Forelimb muscle (tissue), 1 donor: ENCODE data around the gene DCP1A. TPM values are rescaled to one million over a fixed set of nuclear protein-coding genes. Genes with fewer than 3 reads are reported as not detected.
A peak's percentile ranks its signal among the peaks of the same experiment; 100 is the strongest.
"Not testable (repeated sequence)": the region's sequence is repeated elsewhere in the genome, so short reads cannot be mapped to it uniquely, and the experiment has no call there.

ENCODE experiments used
- DNase-seq: peaks from one replicate; pipeline ENCODE4 v3.0.0-alpha.2; 2013; ENCODE audit warnings: low read depth
- polyA plus RNA-seq: library from polyadenylated mRNA; unstranded; fragments of 120-200 nt; gene quantifications from one replicate; pipeline ENCODE4 v1.2.1, GENCODE V29; 2013; ENCODE audit not compliant: insufficient read length

Gene DCP1A
- polyA plus RNA-seq, 1 donor: 21.3 TPM

- no peak for DNase-seq
Measured at GRCh38 chr3:53328746-53329145, 18.6 kb downstream of the DCP1A start.

- not testable (repeated sequence) for DNase-seq
Measured at GRCh38 chr3:53327986-53328385, 19.4 kb downstream of the DCP1A start.

- no peak for DNase-seq
Measured at GRCh38 chr3:53324105-53324504, 23.2 kb downstream of the DCP1A start.

GRCh38 chr3:53320697-53321096 lies 26.6 kb downstream of the DCP1A start:
- no peak for DNase-seq

- DNase-seq: no peak
Measured at GRCh38 chr3:53318522-53318921, 28.8 kb downstream of the DCP1A start.

- no peak for DNase-seq
Measured at GRCh38 chr3:53312832-53313231, 34.5 kb downstream of the DCP1A start.

GRCh38 chr3:53311882-53312281 lies 35.5 kb downstream of the DCP1A start:
- no peak for DNase-seq

- DNase-seq: no peak
Measured at GRCh38 chr3:53303957-53304356, 43.4 kb downstream of the DCP1A start.

- no peak for DNase-seq
Measured at GRCh38 chr3:53303549-53303948, 43.8 kb downstream of the DCP1A start.

- no peak for DNase-seq
Measured at GRCh38 chr3:53300826-53301225, 46.5 kb downstream of the DCP1A start.

- peak; percentile 22 for DNase-seq
Measured at GRCh38 chr3:53299611-53300023, 47.7 kb downstream of the DCP1A start.

- DNase-seq: no peak
Measured at GRCh38 chr3:53295410-53295809, 51.9 kb downstream of the DCP1A start.

GRCh38 chr3:53293867-53294266 lies 53.5 kb downstream of the DCP1A start:
- DNase-seq: no peak

GRCh38 chr3:53288214-53288613 lies 59.1 kb downstream of the DCP1A start:
- no peak for DNase-seq

GRCh38 chr3:53287131-53287629 lies 60.2 kb downstream of the DCP1A start:
- DNase-seq: no peak

- DNase-seq: no peak
Measured at GRCh38 chr3:53286727-53287126, 60.6 kb downstream of the DCP1A start.

- DNase-seq: no peak
Measured at GRCh38 chr3:53282581-53282980, 64.8 kb downstream of the DCP1A start.

- no peak for DNase-seq
Measured at GRCh38 chr3:53278667-53279066, 68.7 kb downstream of the DCP1A start.

GRCh38 chr3:53274938-53275605 lies 72.3 kb downstream of the DCP1A start:
- DNase-seq: no peak

- no peak for DNase-seq
Measured at GRCh38 chr3:53273146-53273670, 74.1 kb downstream of the DCP1A start.

- no peak for DNase-seq
Measured at GRCh38 chr3:53269888-53270880, 77.2 kb downstream of the DCP1A start.

GRCh38 chr3:53269193-53269592 lies 78.2 kb downstream of the DCP1A start:
- not testable (repeated sequence) for DNase-seq
